ENCODE data around the gene IZUMO1R. TPM values are rescaled to one million over a fixed set of nuclear protein-coding genes. Genes with fewer than 3 reads are reported as not detected.

IZUMO1R gene
- total RNA-seq, 1 experiment from 2014 or later = not detected

GRCh38 chr11:94325681-94326080, 21.3 kb downstream of the IZUMO1R start:
- TF ChIP-seq CTCF (conservative IDR thresholded peaks at IDR 0.05) = peak; percentile 89
- Histone ChIP-seq H4K5ac (ENCODE audit: insufficient read length, low read depth, low read length) (no peak overlapping the region), H2BK5ac (ENCODE audit: insufficient read length, low read length) (no peak overlapping the region), H2AFZ (ENCODE audit: low read length) (no peak overlapping the region), H4K20me1 (ENCODE audit: control insufficient read depth, insufficient read depth, insufficient read length) (no peaks in the 10 kb centered on the region), H3K18ac (ENCODE audit: insufficient read length, low read depth, low read length) (no peak overlapping the region), H2BK12ac (ENCODE audit: insufficient read length, low read depth, low read length) (no peak overlapping the region), H2AK5ac (ENCODE audit: insufficient read length, low read length) (no peak overlapping the region), H3K9me3 (ENCODE audit: control insufficient read depth, low read depth, low read length) (no peaks in the 10 kb centered on the region), H3K4me2 (ENCODE audit: insufficient read depth, insufficient read length, low read length) (no peak overlapping the region), H3K4me1 (ENCODE audit: insufficient read depth, low read length) (no peaks in the 10 kb centered on the region), H3K79me1 (ENCODE audit: insufficient read depth, low read depth, low read length, poor library complexity, severe bottlenecking) (no peaks in the 10 kb centered on the region), H3K56ac (ENCODE audit: insufficient read length, low read depth, low read length) (no peak overlapping the region), H4K91ac (ENCODE audit: insufficient read length, low read depth, low read length) (no peak overlapping the region), H3K23me2 (ENCODE audit: insufficient read length, low read depth, low read length, poor library complexity, severe bottlenecking) (no peaks in the 10 kb centered on the region), H2BK20ac (ENCODE audit: low read depth, low read length, poor library complexity, severe bottlenecking) (no peak overlapping the region), H3T11ph (ENCODE audit: low read length) (no peak overlapping the region), H4K8ac (replicated peaks; ENCODE audit: insufficient read length, low read depth, low read length) (no peak overlapping the region), H2BK15ac (ENCODE audit: low read depth, low read length) (no peak overlapping the region), H3K14ac (ENCODE audit: insufficient read depth, low read length) (no peak overlapping the region), H3K79me2 (ENCODE audit: insufficient read depth, low read length) (no peaks in the 10 kb centered on the region), H2BK120ac (ENCODE audit: low read depth, low read length, poor library complexity, severe bottlenecking) (no peak overlapping the region), H3K27me3 (ENCODE audit: insufficient read depth, low read length) (no peaks in the 10 kb centered on the region), H3K4ac (ENCODE audit: low read depth, low read length) (no peak overlapping the region), H3K9ac (ENCODE audit: extremely low read depth, insufficient read length, low read length) (no peak overlapping the region), H3K23ac (ENCODE audit: insufficient read length, low read depth, low read length) (no peak overlapping the region), H3K27ac (ENCODE audit: insufficient read length, low read depth, low read length) (no peak overlapping the region)
- no peaks in the 10 kb centered on the region for H3K4me1 Mint-ChIP-seq
- WGBS (ENCODE audit: extremely low coverage, insufficient read length, low lambda C conversion rate) = no CpG with 5 or more reads among the region's 1 CpG
- H3K36me3 Mint-ChIP-seq (ENCODE audit: insufficient read depth in 1 of 3, low read depth in 3 of 3) = no peaks in the 10 kb centered on the region
- H3K27me3 Mint-ChIP-seq (ENCODE audit: low read depth) = peaks cover 3% of the 10 kb centered on the region
- no peak overlapping the region for H3K4me3 Mint-ChIP-seq
- no peaks in the 10 kb centered on the region for H3K9me3 Mint-ChIP-seq
- no peak overlapping the region for H3K27ac Mint-ChIP-seq
- DNase-seq = peak; percentile 85

All from H9 (cell line).